A549 (cell line): Measurements from ENCODE around the gene FMNL2. TPM values are rescaled to one million over a fixed set of nuclear protein-coding genes. Genes with fewer than 3 reads are reported as not detected.

ENCODE experiments used
- ATAC-seq, 2 experiments: fragments of 200-7000 bp in 1 of 2; fragments of >200 bp in 1 of 2; cut with Nextera tagmentation in 1 of 2; cut with Tn5 transposase in 1 of 2; 3 replicates each; pipeline versions ENCODE4 v1.8.0 to v1.9.1; 2018 to 2020; ENCODE audit warnings: mild to moderate bottlenecking in 1 of 2, moderate library complexity in 1 of 2
- CTCF ChIA-PET: fragments of 300-600 bp; sonication (Branson Sonifier 250); formaldehyde crosslinking; extraction: SDS; loops from one replicate; lab custom pipeline; 2021; ENCODE audit warnings: antibody characterized with exemption, inconsistent platforms; lab: Yijun Ruan, JAX
- POLR2A ChIA-PET: fragments of 350-600 bp; formaldehyde crosslinking; extraction: SDS; loops from one replicate; lab custom pipeline; 2021; ENCODE audit warnings: antibody characterized with exemption, inconsistent platforms; lab: Yijun Ruan, JAX
- DNase-seq, 2 experiments: peaks; one replicate each; pipeline versions ENCODE4 v3.0.0 to v3.0.0-alpha.2; 2011 to 2016; ENCODE audit warnings: low read depth in 1 of 2, low spot score in 1 of 2
- FAIRE-seq: peaks from 2 replicates; lab custom pipeline; 2011; peaks lifted over from hg19 to GRCh38; lab: Jason Lieb, UNC
- H3K27ac ChIP-seq, 2 experiments: fragments of >200 bp; sonication (Bioruptor Twin); formaldehyde crosslinking; 3 replicates each; pipeline ENCODE4 v1.5.1; 2016 to 2017
- H3K4me1 ChIP-seq: fragments of >200 bp; sonication (Bioruptor Twin); formaldehyde crosslinking; 3 replicates; pipeline ENCODE4 v1.6.1; 2016
- H3K4me2 ChIP-seq: fragments of >200 bp; sonication (Bioruptor Twin); formaldehyde crosslinking; 3 replicates; pipeline ENCODE4 v1.6.1; 2016
- H3K4me3 ChIP-seq: fragments of >200 bp; sonication (Bioruptor Twin); formaldehyde crosslinking; 3 replicates; pipeline ENCODE4 v1.5.1; 2016
- H3K9me3 ChIP-seq: fragments of >200 bp; sonication (Bioruptor Twin); formaldehyde crosslinking; 3 replicates; pipeline ENCODE4 v1.6.1; 2016
- CBX2 ChIP-seq: fragments of 200-600 bp; sonication (generic); IDR thresholded peaks from 2 replicates; pipeline ENCODE4 v1.6.1; 2016; ENCODE audit warnings: low read depth, mild to moderate bottlenecking, borderline replicate concordance
- CHD2 ChIP-seq: fragments of 150-350 bp; IDR thresholded peaks from 2 replicates; pipeline ENCODE4 v1.6.1; 2014; ENCODE audit warnings: low read length; ENCODE audit not compliant: partially characterized antibody
- CHD4 ChIP-seq: fragments of 200-600 bp; sonication (generic); IDR thresholded peaks from 2 replicates; pipeline ENCODE4 v1.6.1; 2016; ENCODE audit warnings: antibody characterized with exemption, mild to moderate bottlenecking, borderline replicate concordance
- EHMT2 ChIP-seq: fragments of 200-600 bp; sonication (generic); IDR thresholded peaks from 2 replicates; pipeline ENCODE4 v1.6.1; 2016; ENCODE audit warnings: antibody characterized with exemption, low read depth, mild to moderate bottlenecking, moderate library complexity
- ESRRA ChIP-seq: fragments of 150-350 bp; IDR thresholded peaks from 2 replicates; pipeline ENCODE4 v1.6.1; 2014; ENCODE audit warnings: mild to moderate bottlenecking, low read length, borderline replicate concordance
- FOXS1 ChIP-seq: fragments of 250-450 bp; sonication (Bioruptor Pico); IDR thresholded peaks from 2 replicates; pipeline ENCODE4 v1.5.0; 2020; ENCODE audit warnings: mild to moderate bottlenecking, moderate library complexity
- HDAC2 ChIP-seq: fragments of 200-600 bp; sonication (generic); IDR thresholded peaks from 2 replicates; pipeline ENCODE4 v1.6.1; 2016
- HEYL ChIP-seq: fragments of 250-450 bp; sonication (Bioruptor Pico); IDR thresholded peaks from 2 replicates; pipeline ENCODE4 v1.8.0; 2021; ENCODE audit warnings: mild to moderate bottlenecking, moderate library complexity
- HOXB13 ChIP-seq: fragments of 250-450 bp; sonication (Bioruptor Pico); IDR thresholded peaks from 2 replicates; pipeline ENCODE4 v1.5.0; 2020; ENCODE audit warnings: low read depth, mild to moderate bottlenecking, moderate library complexity
- HOXB5 ChIP-seq: fragments of 250-450 bp; sonication (Bioruptor Pico); IDR thresholded peaks from 2 replicates; pipeline ENCODE4 v1.5.0; 2020; ENCODE audit warnings: mild to moderate bottlenecking, moderate library complexity
- JUN ChIP-seq, 2 experiments: fragments of >200 bp; sonication (Bioruptor Twin); formaldehyde crosslinking; IDR thresholded peaks; 2 replicates in 1 of 2; 3 replicates in 1 of 2; pipeline ENCODE4 v1.6.1; 2016 to 2017
- MAFK ChIP-seq: fragments of 450-650 bp; IDR thresholded peaks from 2 replicates; pipeline ENCODE4 v1.6.1; 2014; ENCODE audit not compliant: partially characterized antibody
- MAZ ChIP-seq: fragments of 150-350 bp; IDR thresholded peaks from 2 replicates; pipeline ENCODE4 v1.6.1; 2014; ENCODE audit warnings: antibody characterized with exemption, low read depth, low read length, borderline replicate concordance
- PHF8 ChIP-seq: fragments of 200-600 bp; sonication (generic); IDR thresholded peaks from 2 replicates; pipeline ENCODE4 v1.6.1; 2016; ENCODE audit warnings: low read depth, mild to moderate bottlenecking, antibody characterized with exemption, moderate library complexity, borderline replicate concordance
- RAD21 ChIP-seq, 2 experiments: fragments of >200 bp in 1 of 2; sonication (Bioruptor Twin) in 1 of 2; formaldehyde crosslinking in 1 of 2; IDR thresholded peaks in 1 of 2; conservative IDR thresholded peaks in 1 of 2; 2 replicates in 1 of 2; 3 replicates in 1 of 2; pipeline ENCODE4 v1.6.1; 2012 to 2018; ENCODE audit warnings: inconsistent platforms in 1 of 2
- RCOR1 ChIP-seq: fragments of 150-350 bp; IDR thresholded peaks from 2 replicates; pipeline ENCODE4 v1.6.1; 2014; ENCODE audit warnings: antibody characterized with exemption, low read length, low read depth
- RFX5 ChIP-seq: fragments of 450-650 bp; IDR thresholded peaks from 2 replicates; pipeline ENCODE4 v1.7.1; 2014; ENCODE audit warnings: antibody characterized with exemption, mild to moderate bottlenecking, moderate library complexity
- SMC3 ChIP-seq: fragments of >200 bp; sonication (Bioruptor Twin); formaldehyde crosslinking; IDR thresholded peaks from 3 replicates; pipeline ENCODE4 v1.6.1; 2018; ENCODE audit warnings: inconsistent platforms
- TFCP2L1 ChIP-seq: fragments of 250-450 bp; sonication (Bioruptor Pico); IDR thresholded peaks from 2 replicates; pipeline ENCODE4 v1.5.0; 2021; ENCODE audit warnings: mild to moderate bottlenecking
- ZC3H11A ChIP-seq: fragments of 450-650 bp; IDR thresholded peaks from 2 replicates; pipeline ENCODE4 v1.6.1; 2014; ENCODE audit warnings: antibody characterized with exemption, mild to moderate bottlenecking
- ZNF302 ChIP-seq: fragments of 250-450 bp; sonication (Bioruptor Pico); IDR thresholded peaks from 2 replicates; pipeline ENCODE4 v1.9.0; 2021; ENCODE audit warnings: inconsistent platforms, mild to moderate bottlenecking, moderate library complexity
- ZSCAN20 ChIP-seq: fragments of 250-450 bp; sonication (Bioruptor Pico); IDR thresholded peaks from 2 replicates; pipeline ENCODE4 v1.8.0; 2022; ENCODE audit warnings: mild to moderate bottlenecking, moderate library complexity
- WGBS: methylation state at CpG from one replicate; pipeline ENCODE4 v1.1.6; 2017; ENCODE audit errors: missing lambda C conversion rate; 5-methylcytosine and 5-hydroxymethylcytosine counted together
- polyA plus RNA-seq, 4 experiments: library from polyadenylated mRNA; depleted of rRNA in 3 of 4; stranded (reverse); fragments of >200 nt; fragmentation: RNase III in 1 of 4; extraction: RNeasy Plus Mini Kit Qiagen cat#74134 plus additional on column Dnase treatment in 1 of 4; gene quantifications; 2 replicates in 3 of 4; 3 replicates in 1 of 4; pipeline ENCODE4 v1.2.3, GENCODE V29; 2011 to 2017
- TF ChIP-seq, protein P1 (sequence below): IDR thresholded peaks from 2 replicates; pipeline ENCODE4 v1.6.1; 2012
- TF ChIP-seq, protein P2 (sequence below): fragments of 150-350 bp; IDR thresholded peaks from 2 replicates; pipeline ENCODE4 v1.6.1; 2014; ENCODE audit warnings: low read depth, mild to moderate bottlenecking, low read length
- TF ChIP-seq, protein P3 (sequence below): fragments of 450-650 bp; IDR thresholded peaks from 2 replicates; pipeline ENCODE4 v1.6.1; 2014; ENCODE audit warnings: antibody characterized with exemption
- TF ChIP-seq, protein P4 (sequence below): fragments of >200 bp; sonication (Bioruptor Twin); formaldehyde crosslinking; IDR thresholded peaks from 2 replicates; pipeline ENCODE4 v1.6.1; 2016
- TF ChIP-seq, protein P5 (sequence below): IDR thresholded peaks from 2 replicates; pipeline ENCODE4 v1.6.1; 2012
- TF ChIP-seq, protein P6 (sequence below): fragments of 200-600 bp; sonication (generic); IDR thresholded peaks from 2 replicates; pipeline ENCODE4 v1.6.1; 2016; ENCODE audit warnings: antibody characterized with exemption, mild to moderate bottlenecking, moderate library complexity

The FMNL2 gene
- polyA plus RNA-seq, 2 of the 4 experiments (the other 2 are of a cell fraction) = 27.9 to 36.5 TPM

DNA sequence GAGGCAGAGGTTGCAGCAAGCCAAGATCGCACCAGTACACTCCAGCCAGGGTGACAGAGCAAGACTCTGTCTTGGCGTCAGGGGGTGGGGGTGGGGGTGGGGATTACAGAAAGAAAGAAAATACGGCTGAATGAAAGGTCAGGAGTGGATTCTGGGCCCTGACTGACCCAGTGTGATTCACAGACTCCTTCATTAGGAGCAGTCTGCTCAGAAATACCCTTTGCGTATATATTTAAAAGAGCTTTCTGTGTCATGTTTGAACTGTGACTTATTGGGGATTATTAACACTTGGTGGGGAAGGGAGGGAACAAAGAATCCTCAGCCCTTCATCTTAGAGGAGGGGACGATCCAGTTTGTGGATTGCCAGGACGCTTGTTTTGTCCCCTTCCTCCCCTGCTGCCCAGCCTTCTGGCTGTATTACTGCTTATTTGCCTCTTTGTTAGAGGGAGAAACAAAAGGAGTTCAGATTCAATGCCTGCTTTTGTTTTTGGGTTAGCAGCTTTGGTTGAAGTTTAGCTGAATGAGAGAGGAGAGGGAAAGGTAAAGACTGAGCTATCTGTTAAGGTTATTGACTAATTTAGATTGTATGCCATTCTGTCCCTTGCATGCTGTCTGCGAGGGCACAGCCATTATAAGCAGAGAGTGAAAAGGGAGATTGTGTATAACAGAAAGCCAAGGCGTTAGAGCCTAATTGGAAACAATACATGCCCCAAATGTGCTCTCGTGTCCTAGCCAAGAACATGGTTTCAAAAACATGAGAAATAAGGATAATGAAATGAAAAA, 118.3 kb downstream of the FMNL2 start:
- TF ChIP-seq MAZ (no peak), HEYL (no peak), ZNF302 (CRISPR knock-in tag) (no peak), RCOR1 (no peak), HOXB13 (CRISPR knock-in tag) (no peak), CHD2 (no peak), TFCP2L1 (no peak), PHF8 (no peak), MAFK (no peak), CHD4 (no peak), EHMT2 (no peak)
- TF ChIP-seq, protein P1, sequence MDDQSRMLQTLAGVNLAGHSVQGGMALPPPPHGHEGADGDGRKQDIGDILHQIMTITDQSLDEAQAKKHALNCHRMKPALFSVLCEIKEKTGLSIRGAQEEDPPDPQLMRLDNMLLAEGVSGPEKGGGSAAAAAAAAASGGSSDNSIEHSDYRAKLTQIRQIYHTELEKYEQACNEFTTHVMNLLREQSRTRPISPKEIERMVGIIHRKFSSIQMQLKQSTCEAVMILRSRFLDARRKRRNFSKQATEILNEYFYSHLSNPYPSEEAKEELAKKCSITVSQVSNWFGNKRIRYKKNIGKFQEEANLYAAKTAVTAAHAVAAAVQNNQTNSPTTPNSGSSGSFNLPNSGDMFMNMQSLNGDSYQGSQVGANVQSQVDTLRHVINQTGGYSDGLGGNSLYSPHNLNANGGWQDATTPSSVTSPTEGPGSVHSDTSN = no peak
- Histone ChIP-seq H3K4me2 (no peak overlapping the region; the same call in 2 of the 3 replicates), H3K27ac (peak overlapping the region in 1 of 2 experiments; percentile 48; a peak in 2 of 6 replicates), H3K4me1 (peaks cover 18% of the 10 kb centered on the region), H3K4me3 (no peak overlapping the region), H3K9me3 (no peaks in the 10 kb centered on the region)
- WGBS = 76% methylated on average over 7 of the region's 9 CpGs
- FAIRE-seq (no peak), ATAC-seq (no peak; a peak in 2 of 6 replicates), DNase-seq (no peak)
- POLR2A ChIA-PET = no interaction called here
- CTCF ChIA-PET = interaction anchor here (2.0 kb wide), 1 partner anchor 35 kb away, joined by 4 read pairs; no protein-coding TSS in a partner anchor

DNA sequence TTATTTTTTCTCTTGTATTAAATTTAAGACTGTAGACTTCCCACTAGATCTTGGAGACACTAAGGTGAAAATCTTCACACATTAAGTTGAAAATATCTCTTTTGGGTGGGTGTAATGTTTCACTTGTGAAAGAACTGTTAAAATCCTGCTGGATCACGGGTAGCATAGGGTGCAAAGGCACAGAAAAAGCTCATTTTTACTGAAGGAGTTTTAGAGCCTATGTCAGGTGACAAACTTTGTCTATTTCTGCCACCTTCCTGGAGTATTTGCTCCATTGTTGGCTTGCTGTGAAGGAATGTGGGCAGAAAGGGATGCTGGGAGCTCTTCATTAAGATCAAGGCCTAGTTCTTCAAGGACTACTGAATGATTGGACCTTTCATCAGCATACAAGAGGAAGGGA, 119.4 kb downstream of the FMNL2 start:
- H3K27ac ChIP-seq = peak overlapping the region in 1 of 2 experiments; percentile 35; a peak in 2 of 6 replicates
- ChIA-PET POLR2A (interaction anchor here (1.6 kb wide), 1 partner anchor 9 kb away, joined by 5 read pairs; no protein-coding TSS in a partner anchor), CTCF (interaction anchor here (1.3 to 2.0 kb wide), 2 partner anchors 34 to 80 kb away, joined by 3 to 4 read pairs; no protein-coding TSS in a partner anchor)
- FAIRE-seq (no peak), ATAC-seq (no peak), DNase-seq (no peak)
- H3K4me1 ChIP-seq = peaks cover 18% of the 10 kb centered on the region
- H3K4me2 ChIP-seq = no peak overlapping the region
- 93% methylated on average over 1 of the region's 1 CpG for WGBS
- H3K4me3 ChIP-seq = no peak overlapping the region
- no peaks in the 10 kb centered on the region for H3K9me3 ChIP-seq
- TF ChIP-seq ZSCAN20 (CRISPR knock-in tag) (no peak), RFX5 (no peak), JUN (IDR thresholded peaks at IDR 0.05) (no peak), RAD21 (conservative IDR thresholded peaks at IDR 0.05 in 1 of 2, IDR thresholded peaks at IDR 0.05 in 1 of 2) (no peak), CBX2 (no peak), SMC3 (no peak), HOXB5 (CRISPR knock-in tag) (no peak), FOXS1 (CRISPR knock-in tag) (no peak), HOXB13 (CRISPR knock-in tag) (no peak), ZC3H11A (no peak), HDAC2 (no peak), RCOR1 (no peak), ESRRA (no peak)
- TF ChIP-seq, protein P2, sequence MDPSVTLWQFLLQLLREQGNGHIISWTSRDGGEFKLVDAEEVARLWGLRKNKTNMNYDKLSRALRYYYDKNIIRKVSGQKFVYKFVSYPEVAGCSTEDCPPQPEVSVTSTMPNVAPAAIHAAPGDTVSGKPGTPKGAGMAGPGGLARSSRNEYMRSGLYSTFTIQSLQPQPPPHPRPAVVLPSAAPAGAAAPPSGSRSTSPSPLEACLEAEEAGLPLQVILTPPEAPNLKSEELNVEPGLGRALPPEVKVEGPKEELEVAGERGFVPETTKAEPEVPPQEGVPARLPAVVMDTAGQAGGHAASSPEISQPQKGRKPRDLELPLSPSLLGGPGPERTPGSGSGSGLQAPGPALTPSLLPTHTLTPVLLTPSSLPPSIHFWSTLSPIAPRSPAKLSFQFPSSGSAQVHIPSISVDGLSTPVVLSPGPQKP = no peak
- TF ChIP-seq, protein P3, sequence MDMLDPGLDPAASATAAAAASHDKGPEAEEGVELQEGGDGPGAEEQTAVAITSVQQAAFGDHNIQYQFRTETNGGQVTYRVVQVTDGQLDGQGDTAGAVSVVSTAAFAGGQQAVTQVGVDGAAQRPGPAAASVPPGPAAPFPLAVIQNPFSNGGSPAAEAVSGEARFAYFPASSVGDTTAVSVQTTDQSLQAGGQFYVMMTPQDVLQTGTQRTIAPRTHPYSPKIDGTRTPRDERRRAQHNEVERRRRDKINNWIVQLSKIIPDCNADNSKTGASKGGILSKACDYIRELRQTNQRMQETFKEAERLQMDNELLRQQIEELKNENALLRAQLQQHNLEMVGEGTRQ = no peak
- TF ChIP-seq, protein P4, sequence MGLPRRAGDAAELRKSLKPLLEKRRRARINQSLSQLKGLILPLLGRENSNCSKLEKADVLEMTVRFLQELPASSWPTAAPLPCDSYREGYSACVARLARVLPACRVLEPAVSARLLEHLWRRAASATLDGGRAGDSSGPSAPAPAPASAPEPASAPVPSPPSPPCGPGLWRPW = no peak
- TF ChIP-seq, protein P5, sequence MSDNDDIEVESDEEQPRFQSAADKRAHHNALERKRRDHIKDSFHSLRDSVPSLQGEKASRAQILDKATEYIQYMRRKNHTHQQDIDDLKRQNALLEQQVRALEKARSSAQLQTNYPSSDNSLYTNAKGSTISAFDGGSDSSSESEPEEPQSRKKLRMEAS = no peak
- TF ChIP-seq, protein P6, sequence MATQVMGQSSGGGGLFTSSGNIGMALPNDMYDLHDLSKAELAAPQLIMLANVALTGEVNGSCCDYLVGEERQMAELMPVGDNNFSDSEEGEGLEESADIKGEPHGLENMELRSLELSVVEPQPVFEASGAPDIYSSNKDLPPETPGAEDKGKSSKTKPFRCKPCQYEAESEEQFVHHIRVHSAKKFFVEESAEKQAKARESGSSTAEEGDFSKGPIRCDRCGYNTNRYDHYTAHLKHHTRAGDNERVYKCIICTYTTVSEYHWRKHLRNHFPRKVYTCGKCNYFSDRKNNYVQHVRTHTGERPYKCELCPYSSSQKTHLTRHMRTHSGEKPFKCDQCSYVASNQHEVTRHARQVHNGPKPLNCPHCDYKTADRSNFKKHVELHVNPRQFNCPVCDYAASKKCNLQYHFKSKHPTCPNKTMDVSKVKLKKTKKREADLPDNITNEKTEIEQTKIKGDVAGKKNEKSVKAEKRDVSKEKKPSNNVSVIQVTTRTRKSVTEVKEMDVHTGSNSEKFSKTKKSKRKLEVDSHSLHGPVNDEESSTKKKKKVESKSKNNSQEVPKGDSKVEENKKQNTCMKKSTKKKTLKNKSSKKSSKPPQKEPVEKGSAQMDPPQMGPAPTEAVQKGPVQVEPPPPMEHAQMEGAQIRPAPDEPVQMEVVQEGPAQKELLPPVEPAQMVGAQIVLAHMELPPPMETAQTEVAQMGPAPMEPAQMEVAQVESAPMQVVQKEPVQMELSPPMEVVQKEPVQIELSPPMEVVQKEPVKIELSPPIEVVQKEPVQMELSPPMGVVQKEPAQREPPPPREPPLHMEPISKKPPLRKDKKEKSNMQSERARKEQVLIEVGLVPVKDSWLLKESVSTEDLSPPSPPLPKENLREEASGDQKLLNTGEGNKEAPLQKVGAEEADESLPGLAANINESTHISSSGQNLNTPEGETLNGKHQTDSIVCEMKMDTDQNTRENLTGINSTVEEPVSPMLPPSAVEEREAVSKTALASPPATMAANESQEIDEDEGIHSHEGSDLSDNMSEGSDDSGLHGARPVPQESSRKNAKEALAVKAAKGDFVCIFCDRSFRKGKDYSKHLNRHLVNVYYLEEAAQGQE = no peak
